Measurements from ENCODE around the gene ITGB1. TPM values are rescaled to one million over a fixed set of nuclear protein-coding genes. Genes with fewer than 3 reads are reported as not detected.

The ITGB1 gene
- total RNA-seq, 3 donors from 2014 or later = 438 to 1,565 (median 480) TPM

DNA sequence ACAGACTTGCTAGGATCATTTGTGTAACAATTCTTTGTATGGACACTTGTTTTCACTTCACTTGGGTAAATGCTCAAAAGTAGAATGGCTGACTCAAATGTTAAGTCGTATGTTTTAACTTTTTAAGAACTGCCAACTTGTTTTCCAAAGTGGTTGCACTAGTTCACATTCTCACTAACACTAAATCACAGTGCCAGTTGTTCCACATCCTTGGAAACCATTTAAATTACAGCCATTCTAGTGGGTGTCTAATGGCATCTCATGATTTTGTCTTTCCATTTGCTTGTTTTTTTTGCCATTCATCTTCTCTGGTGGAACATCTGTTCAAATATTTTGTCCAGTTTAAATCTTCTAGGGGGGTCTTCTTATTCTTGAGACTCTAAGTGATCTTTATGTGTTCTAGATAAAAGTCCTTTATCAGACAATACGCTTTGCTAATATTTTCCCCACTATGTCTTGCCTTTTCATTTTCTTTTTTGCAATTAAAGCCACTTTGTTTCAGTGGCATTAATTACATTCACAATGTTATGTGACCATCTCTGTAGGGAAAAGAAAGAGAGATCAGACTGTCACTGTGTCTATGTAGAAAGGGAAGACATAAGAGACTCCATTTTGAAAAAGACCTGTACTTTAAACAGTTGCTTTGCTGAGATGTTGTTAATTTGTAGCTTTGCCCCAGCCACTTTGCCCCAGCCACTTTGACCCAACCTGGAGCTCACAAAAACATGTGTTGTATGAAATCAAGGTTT lies 63.9 kb downstream of the ITGB1 start:
- Histone ChIP-seq H3K4me1 (no peaks in the 10 kb centered on the region), H3K27ac (no peak overlapping the region), H3K9me3 (no peaks in the 10 kb centered on the region), H3K36me3 (no peaks in the 10 kb centered on the region), H3K4me3 (no peak overlapping the region), H3K27me3 (no peaks in the 10 kb centered on the region)
- DNase-seq (ENCODE audit: low spot score in 2 of 2) = no peak
- TF ChIP-seq POLR2A (IDR thresholded peaks at IDR 0.05) = no peak
- no peak for TF ChIP-seq POLR2AphosphoS5 (IDR thresholded peaks at IDR 0.05)
- TF ChIP-seq CTCF (IDR thresholded peaks at IDR 0.05) = no peak
- intact Hi-C loops (cut with DNase I; ENCODE audit: low total_unique reads) = no loop called here

- no peaks in the 10 kb centered on the region for H3K27me3 ChIP-seq
- intact Hi-C loops (cut with DNase I; ENCODE audit: low total_unique reads) = no loop called here
- no peak overlapping the region for H3K27ac ChIP-seq
- no peak for DNase-seq (ENCODE audit: low spot score in 2 of 2)
- no peaks in the 10 kb centered on the region for H3K36me3 ChIP-seq
- no peaks in the 10 kb centered on the region for H3K4me1 ChIP-seq
- H3K9me3 ChIP-seq = no peaks in the 10 kb centered on the region
- H3K4me3 ChIP-seq = no peak overlapping the region
- TF ChIP-seq POLR2AphosphoS5 (IDR thresholded peaks at IDR 0.05) (no peak), POLR2A (IDR thresholded peaks at IDR 0.05) (no peak), CTCF (IDR thresholded peaks at IDR 0.05) (no peak)
Measured at GRCh38 chr10:32893434-32893833, 64.6 kb downstream of the ITGB1 start.

DNA sequence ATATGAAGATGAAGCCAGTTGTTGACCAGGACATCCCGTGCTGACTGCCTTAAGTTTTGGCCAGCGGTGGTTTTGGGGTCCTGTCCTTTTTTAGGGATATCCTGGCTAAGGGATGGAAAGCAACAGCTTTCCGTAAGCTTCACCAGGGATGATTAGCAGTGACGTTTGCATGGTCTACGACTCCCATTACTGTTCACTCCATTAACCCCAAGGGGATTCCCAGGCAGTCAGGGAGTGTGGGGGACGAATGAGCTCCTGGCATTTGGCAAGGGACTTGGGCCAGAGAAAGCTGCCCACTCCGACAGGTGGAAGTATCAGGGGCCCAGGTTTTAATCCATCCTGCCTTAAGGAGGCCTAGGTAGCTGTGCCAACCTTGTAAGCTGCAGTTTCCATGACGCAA lies 66.8 kb downstream of the ITGB1 start:
- no peaks in the 10 kb centered on the region for H3K4me1 ChIP-seq
- H3K36me3 ChIP-seq = no peaks in the 10 kb centered on the region
- DNase-seq (ENCODE audit: low spot score in 2 of 2) = no peak
- intact Hi-C loops (cut with DNase I; ENCODE audit: low total_unique reads) = no loop called here
- TF ChIP-seq CTCF (IDR thresholded peaks at IDR 0.05) = no peak
- no peak for TF ChIP-seq POLR2AphosphoS5 (IDR thresholded peaks at IDR 0.05)
- TF ChIP-seq POLR2A (IDR thresholded peaks at IDR 0.05) = no peak
- H3K27ac ChIP-seq = no peak overlapping the region
- H3K9me3 ChIP-seq = no peaks in the 10 kb centered on the region
- no peak overlapping the region for H3K4me3 ChIP-seq
- H3K27me3 ChIP-seq = no peaks in the 10 kb centered on the region

DNA sequence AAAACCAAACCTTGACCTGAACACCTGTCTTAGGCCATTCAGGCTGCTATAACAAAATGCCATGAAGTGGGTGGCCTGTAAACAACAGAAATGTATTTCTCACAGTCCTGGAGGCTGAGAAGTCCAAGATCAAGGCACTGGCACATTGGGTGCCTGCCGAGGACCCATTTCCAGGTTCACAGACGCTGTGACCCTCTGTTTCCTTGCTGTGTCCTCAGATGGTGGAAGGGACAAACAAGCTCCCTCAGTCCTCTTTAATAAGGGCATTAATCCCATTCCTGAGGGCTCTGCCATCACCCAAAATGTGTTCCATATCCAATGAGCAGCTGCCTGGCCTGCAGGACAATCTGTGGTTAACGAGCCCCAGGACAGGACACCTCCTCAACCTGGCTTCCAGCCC lies 67.6 kb downstream of the ITGB1 start:
- Histone ChIP-seq H3K4me3 (no peak overlapping the region), H3K27ac (no peak overlapping the region), H3K9me3 (no peaks in the 10 kb centered on the region), H3K4me1 (no peaks in the 10 kb centered on the region), H3K36me3 (no peaks in the 10 kb centered on the region), H3K27me3 (no peaks in the 10 kb centered on the region)
- TF ChIP-seq POLR2A (IDR thresholded peaks at IDR 0.05) (no peak), POLR2AphosphoS5 (IDR thresholded peaks at IDR 0.05) (no peak), CTCF (IDR thresholded peaks at IDR 0.05) (no peak)
- DNase-seq (ENCODE audit: low spot score in 2 of 2) = no peak
- intact Hi-C loops (cut with DNase I; ENCODE audit: low total_unique reads) = no loop called here

- no peak for DNase-seq (ENCODE audit: low spot score in 2 of 2)
- H3K27me3 ChIP-seq = no peaks in the 10 kb centered on the region
Measured at GRCh38 chr10:32889631-32890212, 68.3 kb downstream of the ITGB1 start.

More at GRCh38 chr10:32889631-32890212, 68.3 kb downstream of the ITGB1 start:
- H3K27ac ChIP-seq = no peak overlapping the region
- no peak overlapping the region for H3K4me3 ChIP-seq
- no peaks in the 10 kb centered on the region for H3K36me3 ChIP-seq
- no peaks in the 10 kb centered on the region for H3K4me1 ChIP-seq
- H3K9me3 ChIP-seq = no peaks in the 10 kb centered on the region
- TF ChIP-seq CTCF (IDR thresholded peaks at IDR 0.05) (no peak), POLR2A (IDR thresholded peaks at IDR 0.05) (no peak), POLR2AphosphoS5 (IDR thresholded peaks at IDR 0.05) (no peak)
- intact Hi-C loops (cut with DNase I; ENCODE audit: low total_unique reads) = no loop called here

Data from breast epithelium (tissue), 4 donors.